ENCODE data around the gene LIPA. TPM values are rescaled to one million over a fixed set of nuclear protein-coding genes. Genes with fewer than 3 reads are reported as not detected.

Gene LIPA
- total RNA-seq, 1 experiment from 2014 or later: 37.5 TPM

DNA sequence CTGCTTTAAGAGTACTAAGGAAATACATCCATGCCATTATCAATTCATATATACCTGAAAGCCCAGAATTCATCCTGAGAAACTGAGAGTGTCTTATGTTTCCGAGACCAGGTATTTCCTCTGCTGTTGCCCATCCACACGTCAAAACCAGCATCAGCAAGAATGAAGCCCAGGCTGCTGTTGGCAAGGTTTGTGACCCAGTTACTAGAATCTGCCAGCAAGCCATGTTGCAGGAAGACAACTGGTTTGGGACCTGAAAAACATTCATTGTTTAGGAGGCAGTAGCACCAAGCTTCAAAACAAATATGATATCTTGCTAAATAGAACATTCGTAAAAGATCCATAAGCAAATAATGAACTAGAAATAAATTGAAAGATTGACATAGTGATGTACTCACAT lies 23.4 kb downstream of the LIPA start:
- no peaks in the 10 kb centered on the region for H3K9me3 ChIP-seq
- H3K36me3 ChIP-seq: no peaks in the 10 kb centered on the region
- H3K4me3 ChIP-seq: no peak overlapping the region
- DNase-seq: no peak
- H3K27me3 ChIP-seq: no peaks in the 10 kb centered on the region

DNA sequence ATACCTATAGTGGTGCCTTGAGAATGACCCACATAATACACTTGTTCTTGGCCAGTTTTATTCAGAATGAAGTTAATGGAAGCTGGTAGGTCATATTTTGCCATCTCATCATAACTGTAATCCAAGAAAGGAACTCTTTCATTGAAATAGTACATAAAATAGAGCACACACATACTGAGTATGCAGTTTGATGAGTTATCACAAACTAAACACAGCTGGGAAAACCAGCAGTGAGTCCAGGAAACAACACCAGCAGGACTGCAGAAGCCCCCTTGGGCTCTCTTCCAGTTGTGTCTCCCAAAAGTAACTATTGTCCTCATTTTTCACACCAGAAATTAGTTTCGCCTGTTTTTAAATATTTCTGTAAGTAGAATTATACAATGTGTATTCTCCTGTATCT lies 24.7 kb downstream of the LIPA start:
- Histone ChIP-seq H3K9me3 (no peaks in the 10 kb centered on the region), H3K27me3 (no peaks in the 10 kb centered on the region), H3K36me3 (no peaks in the 10 kb centered on the region), H3K4me3 (no peak overlapping the region)
- no peak for DNase-seq

DNA sequence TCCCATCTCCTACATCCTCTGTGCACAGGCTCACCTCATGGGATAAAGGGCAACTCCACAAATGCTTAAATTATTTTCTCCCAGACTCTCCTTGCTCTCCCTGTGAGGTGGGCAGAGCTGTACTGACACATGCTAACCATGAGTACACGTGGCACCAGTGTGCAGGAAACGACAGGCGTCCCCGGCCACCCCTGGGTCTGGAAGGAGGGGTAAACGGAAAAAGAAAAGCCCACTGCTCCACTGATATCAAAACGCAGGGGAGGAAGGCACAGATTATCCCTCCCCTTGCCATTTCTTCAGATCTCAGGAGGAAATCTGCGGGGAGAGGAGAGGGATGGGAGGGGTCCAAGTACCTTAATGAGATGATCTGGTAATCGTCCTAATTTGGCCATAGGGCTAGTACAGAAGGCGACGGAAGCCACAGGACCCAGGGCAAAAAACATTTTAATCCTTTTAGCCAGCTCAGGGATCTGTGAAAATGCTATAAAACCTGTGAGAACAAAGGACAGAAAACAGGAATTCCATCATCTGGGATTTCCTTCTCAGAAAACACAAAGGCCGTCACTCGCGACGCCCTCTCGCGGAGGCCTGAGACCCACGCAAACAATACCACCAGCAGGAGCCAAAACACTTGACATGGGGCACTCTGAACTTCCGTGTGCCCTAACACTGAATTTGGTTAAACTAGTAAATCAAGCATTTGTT lies 26.7 kb downstream of the LIPA start:
- no peak for DNase-seq
- H3K4me3 ChIP-seq: no peak overlapping the region
- no peaks in the 10 kb centered on the region for H3K36me3 ChIP-seq
- H3K27me3 ChIP-seq: no peaks in the 10 kb centered on the region
- H3K9me3 ChIP-seq: no peaks in the 10 kb centered on the region

DNA sequence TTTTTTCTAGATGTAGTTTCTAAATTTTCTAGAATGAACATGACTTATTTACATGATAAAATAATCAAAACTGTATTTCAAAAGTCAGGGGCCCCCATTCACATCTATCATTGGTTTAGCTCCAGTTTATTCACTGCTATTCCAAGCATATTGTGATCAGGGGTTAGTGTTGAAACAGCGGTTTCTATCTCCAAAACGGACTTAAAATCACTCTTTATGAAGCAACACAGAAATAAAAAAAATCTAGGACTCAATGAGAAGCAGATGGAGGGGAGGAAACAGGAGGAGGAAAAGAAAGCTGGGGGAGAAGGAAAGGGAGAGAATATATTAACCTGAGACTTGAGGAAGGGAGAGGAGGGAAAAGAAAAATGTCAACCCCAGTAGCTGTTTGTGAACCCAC lies 29.7 kb downstream of the LIPA start:
- Histone ChIP-seq H3K36me3 (no peaks in the 10 kb centered on the region), H3K4me3 (no peak overlapping the region), H3K27me3 (no peaks in the 10 kb centered on the region), H3K9me3 (no peaks in the 10 kb centered on the region)
- no peak for DNase-seq

DNA sequence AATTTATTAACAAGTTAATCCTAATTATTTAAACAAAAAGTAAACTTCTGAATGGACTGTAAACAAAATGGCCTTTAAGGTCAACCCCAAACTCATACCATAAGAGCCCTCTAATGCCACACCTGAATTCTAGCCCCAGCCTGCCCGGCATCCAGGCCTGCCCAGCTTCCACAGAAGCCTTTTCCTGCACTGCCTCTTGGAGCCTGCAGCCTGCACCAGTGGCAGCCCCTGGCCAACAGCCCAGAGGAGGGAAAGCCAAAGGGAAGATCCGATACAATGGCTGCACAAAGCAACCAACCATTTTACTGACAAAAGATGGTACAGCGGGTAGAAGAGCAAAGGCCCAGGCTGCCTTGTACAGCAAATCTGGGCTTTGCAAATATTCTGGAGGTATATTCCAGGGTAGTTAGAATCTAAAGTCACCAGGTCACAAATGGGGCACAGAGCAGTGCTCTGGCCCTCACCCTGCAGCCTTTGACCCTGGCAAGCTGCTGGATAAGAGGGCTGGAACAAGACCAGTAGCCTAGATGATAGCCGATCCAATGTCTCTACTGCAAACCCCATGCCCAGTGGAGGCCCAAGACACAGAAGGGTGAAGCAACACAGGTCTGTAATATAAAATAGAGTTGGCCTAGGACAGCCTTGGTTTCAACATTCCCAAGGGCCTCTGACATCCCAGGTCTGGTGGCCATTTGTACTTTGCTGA lies 31.9 kb downstream of the LIPA start:
- no peak for DNase-seq
- no peaks in the 10 kb centered on the region for H3K27me3 ChIP-seq
- no peak overlapping the region for H3K4me3 ChIP-seq
- no peaks in the 10 kb centered on the region for H3K36me3 ChIP-seq
- H3K9me3 ChIP-seq: no peaks in the 10 kb centered on the region

DNA sequence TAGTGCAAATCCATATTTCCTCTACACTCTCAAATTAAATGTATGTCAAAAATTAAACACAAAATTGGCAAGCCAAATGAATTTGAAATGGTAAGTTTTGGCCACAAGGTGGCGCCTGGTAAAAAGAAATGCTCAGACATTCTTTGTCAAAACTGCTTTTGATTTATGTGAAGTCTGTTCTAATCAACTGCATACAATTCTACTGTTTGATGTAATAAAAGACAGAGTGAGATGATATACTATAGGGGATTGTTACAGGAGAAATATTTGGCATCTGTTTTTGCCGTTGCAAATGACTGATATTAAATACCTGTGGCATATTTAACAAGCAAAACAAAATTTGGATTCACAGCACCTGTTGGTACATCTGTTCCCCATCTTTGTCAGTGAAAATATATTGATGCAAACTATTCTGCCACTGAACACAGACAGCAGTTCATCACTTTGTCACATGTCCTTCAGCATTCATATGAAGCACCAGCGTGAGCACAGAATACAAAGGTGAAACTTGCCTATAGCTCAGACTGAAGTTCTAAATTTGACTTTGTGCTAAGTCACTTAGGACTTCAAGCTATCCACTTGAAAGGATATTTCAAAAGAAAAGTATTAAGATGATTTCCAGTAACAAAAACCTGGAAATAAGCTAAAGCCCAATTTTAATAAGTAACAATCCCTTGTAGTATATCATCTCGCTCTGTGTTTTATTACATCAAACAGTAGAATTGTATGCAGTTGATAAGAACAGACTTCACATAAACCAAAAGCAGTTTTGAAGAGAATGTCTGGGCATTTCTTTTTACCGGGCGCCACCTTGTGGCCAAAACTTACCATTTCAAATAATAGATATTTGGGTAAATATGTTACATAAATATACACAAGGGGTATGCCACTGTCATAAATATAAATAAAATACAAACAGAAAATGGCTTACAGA lies 34.3 kb downstream of the LIPA start:
- no peaks in the 10 kb centered on the region for H3K27me3 ChIP-seq
- H3K36me3 ChIP-seq: no peaks in the 10 kb centered on the region
- no peaks in the 10 kb centered on the region for H3K9me3 ChIP-seq
- H3K4me3 ChIP-seq: no peak overlapping the region
- no peak for DNase-seq

DNA sequence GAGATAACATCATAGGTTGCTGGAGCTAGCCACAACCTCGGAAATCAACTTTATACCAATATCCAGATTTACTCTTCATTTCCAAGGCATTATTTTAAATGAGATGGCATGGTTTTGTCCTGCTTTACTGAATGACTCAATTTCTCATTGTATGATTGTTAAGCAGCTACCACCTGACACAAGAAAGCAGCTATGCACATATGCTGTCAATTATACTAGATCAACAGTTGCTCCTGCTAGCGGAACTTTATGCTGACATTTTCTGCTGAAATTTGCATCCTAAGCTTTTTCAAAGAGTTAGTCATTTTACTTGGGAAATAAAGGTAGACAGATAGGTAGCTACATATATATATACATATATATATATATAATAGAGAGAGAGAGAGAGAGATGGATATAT lies 35.5 kb downstream of the LIPA start:
- Histone ChIP-seq H3K27me3 (no peaks in the 10 kb centered on the region), H3K4me3 (no peak overlapping the region), H3K9me3 (no peaks in the 10 kb centered on the region), H3K36me3 (no peaks in the 10 kb centered on the region)
- DNase-seq: no peak

DNA sequence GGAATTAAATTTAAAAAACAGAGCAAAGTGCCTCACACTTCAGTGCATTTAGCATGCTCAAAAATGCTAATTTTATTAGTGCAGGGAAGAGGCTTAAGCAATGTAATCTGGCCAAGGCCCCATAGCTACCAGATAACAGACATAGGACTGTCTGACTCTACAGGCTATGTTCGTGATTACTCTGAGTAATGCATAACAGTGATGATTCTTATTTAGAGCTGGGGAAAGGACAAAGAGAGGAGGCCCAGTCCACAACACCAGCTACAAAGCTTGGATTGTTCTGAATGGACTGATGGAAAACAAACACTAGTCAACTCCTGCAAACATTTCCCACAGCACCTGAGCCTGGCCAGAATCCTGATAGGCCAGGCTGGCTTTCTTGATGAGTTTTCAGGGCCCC lies 36.1 kb downstream of the LIPA start:
- no peak for DNase-seq
- no peaks in the 10 kb centered on the region for H3K27me3 ChIP-seq
- H3K36me3 ChIP-seq: no peaks in the 10 kb centered on the region
- no peaks in the 10 kb centered on the region for H3K9me3 ChIP-seq
- H3K4me3 ChIP-seq: no peak overlapping the region

DNA sequence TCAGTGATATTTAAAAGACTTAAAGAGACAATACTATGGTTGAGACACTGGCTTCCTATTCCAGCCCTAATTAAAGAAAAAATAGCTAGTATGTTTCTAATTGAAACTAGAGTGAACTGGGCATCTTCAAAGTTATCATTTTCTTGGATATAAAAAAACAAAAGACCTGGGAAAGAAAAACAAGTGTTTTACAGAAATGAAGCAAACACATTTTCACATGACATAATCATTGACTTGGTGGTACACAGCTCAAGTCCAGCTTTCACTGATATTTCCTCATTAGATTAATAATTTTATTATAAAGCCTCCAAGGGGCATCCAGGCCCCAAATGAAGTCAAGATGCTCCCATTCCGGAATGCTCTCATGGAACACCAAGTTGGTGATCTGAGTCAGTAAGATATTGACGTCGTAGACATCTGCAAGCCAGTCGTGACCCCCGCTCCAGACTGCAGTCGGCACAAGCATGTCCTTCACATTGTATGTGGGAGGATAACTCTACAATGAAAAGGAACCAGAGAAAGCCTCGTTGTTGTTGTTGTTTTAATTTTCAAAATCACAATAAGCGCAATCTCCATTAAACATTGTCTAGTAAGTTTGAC lies 36.9 kb downstream of the LIPA start:
- H3K9me3 ChIP-seq: no peaks in the 10 kb centered on the region
- H3K36me3 ChIP-seq: no peaks in the 10 kb centered on the region
- no peak for DNase-seq
- no peak overlapping the region for H3K4me3 ChIP-seq
- H3K27me3 ChIP-seq: no peaks in the 10 kb centered on the region

DNA sequence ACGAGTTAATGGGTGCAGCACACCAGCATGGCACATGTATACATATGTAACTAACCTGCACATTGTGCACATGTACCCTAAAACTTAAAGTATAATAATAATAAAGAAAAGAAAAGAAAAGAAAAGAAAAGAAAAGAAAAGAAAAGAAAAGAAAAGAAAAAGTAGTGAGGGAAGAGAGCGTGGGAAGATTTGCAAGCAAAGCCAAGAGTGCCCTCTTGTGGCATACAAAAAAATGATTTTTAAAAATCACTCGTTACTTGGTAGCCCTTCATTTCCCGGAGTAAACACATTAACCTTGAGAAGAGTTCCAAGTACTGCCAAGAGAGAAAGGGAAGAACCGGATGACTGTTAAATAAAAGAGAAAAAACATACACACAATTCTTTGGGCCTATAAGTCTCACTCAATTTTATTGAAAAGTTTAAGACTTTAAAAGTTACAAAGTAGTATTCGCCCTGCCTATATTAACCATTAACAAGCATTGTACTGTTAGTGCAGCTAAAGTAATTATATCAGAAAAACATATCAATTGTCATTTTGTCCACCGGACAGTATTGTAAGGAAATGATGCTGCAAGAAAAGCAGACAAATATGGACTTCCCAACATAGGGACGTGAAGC lies 38.3 kb downstream of the LIPA start:
- no peak overlapping the region for H3K4me3 ChIP-seq
- H3K27me3 ChIP-seq: no peaks in the 10 kb centered on the region
- no peaks in the 10 kb centered on the region for H3K9me3 ChIP-seq
- H3K36me3 ChIP-seq: no peaks in the 10 kb centered on the region
- no peak for DNase-seq

DNA sequence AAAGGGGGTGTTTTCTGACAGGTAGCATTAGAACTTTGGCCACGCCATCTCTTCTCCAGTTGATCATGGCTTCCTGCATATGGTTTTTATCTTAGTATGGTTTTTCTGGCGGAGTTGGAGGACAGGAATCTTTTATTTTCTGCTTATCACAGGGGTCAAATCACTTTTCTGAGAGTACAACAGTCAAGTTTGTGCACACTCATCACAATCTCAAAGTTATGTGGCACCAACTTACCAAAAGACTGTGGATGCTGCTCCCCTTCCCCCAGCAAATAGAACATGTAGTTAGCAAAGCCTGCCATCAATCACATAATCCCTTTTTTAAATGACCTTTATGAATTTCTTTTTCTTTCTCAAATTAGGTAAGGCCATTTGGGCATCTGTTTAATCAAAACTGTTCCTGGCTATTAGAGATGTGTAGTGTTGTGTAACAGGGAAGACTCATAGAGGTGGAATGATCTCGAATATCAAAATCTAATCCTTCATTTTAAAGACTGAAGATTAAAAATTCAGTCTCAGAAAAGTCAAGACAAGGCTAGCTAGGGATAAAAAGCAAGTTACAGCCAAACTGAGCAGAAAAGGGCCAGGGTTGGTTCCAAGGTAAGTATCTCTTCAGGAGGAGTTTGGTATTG lies 40.7 kb downstream of the LIPA start:
- Histone ChIP-seq H3K9me3 (no peaks in the 10 kb centered on the region), H3K27me3 (no peaks in the 10 kb centered on the region; the same call in 1 of the 2 replicates), H3K36me3 (no peaks in the 10 kb centered on the region), H3K4me3 (no peak overlapping the region)
- DNase-seq: no peak

DNA sequence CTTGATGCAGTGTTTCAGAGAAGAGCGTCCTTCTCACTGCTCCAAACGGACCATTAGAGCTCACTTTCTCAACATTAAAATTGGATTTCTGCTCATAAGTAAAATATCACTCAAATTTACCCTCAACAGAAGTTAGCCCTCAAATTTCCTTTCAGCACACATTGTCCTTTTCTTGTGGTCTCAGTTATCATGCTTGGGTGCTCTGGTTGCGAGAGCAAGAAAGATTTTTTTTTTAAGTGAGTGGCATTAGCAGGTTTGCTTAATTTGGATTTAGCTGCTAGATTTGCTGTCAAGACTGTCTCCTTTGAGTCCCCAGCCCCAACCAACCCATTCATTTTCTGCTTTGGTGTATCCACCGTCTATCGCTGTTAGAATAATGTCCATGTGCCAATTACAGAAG lies 41.9 kb downstream of the LIPA start:
- H3K4me3 ChIP-seq: no peak overlapping the region
- DNase-seq: no peak
- H3K27me3 ChIP-seq: no peaks in the 10 kb centered on the region; the same call in 1 of the 2 replicates
- no peaks in the 10 kb centered on the region for H3K36me3 ChIP-seq
- no peaks in the 10 kb centered on the region for H3K9me3 ChIP-seq

DNA sequence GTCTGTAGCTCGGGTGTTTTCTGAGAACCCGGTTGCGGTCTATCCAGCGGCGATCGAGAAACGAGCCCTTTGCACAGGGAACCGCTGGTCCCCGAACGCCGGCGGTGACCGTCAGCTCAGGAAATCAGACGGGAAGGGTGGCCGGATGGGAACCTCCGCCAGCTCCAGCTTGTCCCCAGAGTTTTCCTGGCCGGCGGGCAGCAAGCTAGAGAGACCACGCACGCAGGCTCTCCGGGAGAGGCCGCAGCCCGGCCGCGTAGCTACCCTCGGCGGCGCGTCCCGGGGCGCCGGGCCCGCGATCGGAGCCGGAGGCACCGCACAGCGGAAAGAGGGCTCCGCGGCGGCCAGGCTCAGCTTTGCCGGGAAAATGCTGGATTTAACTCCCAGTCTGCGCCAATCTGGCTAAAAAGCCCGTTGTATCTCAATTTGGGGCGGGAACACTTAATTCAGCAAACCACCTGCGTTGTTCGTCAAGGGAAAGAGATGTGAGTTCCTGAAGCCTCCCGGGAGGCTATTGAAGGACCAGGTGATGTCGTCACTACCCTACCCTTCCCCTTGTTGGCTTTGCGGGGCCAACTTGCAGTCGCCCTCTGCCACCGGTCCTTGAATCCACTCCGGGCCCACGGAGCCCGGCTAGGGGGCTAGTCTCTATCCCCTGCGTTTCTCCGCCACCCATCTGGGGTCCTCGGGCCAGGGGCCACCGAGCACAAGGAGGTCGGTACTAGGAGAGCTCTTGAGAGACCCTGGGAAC lies 43.6 kb downstream of the LIPA start:
- Histone ChIP-seq H3K4me3 (peak overlapping the region; percentile 32), H3K36me3 (no peaks in the 10 kb centered on the region), H3K27me3 (no peaks in the 10 kb centered on the region; the same call in 1 of the 2 replicates), H3K9me3 (no peaks in the 10 kb centered on the region)
- peak; percentile 40 for DNase-seq

DNA sequence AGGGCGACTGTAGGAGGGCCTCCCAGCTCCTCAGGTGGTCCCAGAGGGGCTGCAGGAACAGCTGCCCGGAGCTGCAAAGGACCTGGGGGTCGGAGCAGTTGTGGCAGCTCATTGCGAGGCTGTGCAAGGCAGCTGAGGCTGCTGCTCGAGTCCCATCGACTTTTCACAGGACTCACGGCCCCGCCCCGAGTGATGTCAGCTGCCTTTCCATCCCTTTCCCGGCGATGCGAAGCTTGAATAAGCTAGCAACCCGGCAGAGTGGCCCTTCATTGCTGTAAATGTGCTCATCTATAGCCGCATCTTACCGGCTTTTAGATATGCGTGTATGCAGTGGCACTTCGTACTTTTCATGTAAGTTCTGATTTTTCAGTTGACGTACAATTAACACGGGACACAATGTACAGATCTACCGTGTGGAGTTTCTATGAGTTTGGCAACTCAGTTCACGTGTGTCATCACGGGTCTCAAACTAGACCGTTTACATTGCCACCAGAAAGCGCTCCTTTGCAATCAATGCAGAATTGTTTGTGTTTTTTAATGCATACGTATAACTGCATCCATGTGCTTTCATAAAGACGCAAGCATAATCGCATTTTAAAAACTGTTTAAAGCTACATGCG lies 44.3 kb downstream of the LIPA start, which contains the start of gene CH25H:
Gene CH25H, minus strand, starts transcription at position 137 of the 620 bp plus-strand sequence. Its CDS starts 25 bp downstream, at position 112.
- Histone ChIP-seq H3K4me3 (peak within 1 kb of the TSS; percentile 32), H3K9me3 (no peaks in the 10 kb centered on the region), H3K36me3 (no peaks in the 10 kb centered on the region), H3K27me3 (no peaks in the 10 kb centered on the region; the same call in 1 of the 2 replicates)
- DNase-seq: peak; percentile 74
